Fibroblast of lung (primary cell): ENCODE results near the gene TWIST1. TPM values are rescaled to one million over a fixed set of nuclear protein-coding genes. Genes with fewer than 3 reads are reported as not detected.

ENCODE experiments used
- DNase-seq, 2 donors: peaks; one replicate each; pipeline versions ENCODE4 v3.0.0 to v3.0.0-alpha.2; 2010; ENCODE audit warnings: low read depth in 2 of 2
- H2AFZ ChIP-seq: 2 replicates; pipeline ENCODE4 v1.5.1; 2012; ENCODE audit warnings: low read length, control low read depth, inconsistent platforms
- H3K27ac ChIP-seq: 2 replicates; pipeline ENCODE4 v1.5.1; 2011; ENCODE audit warnings: low read length, control low read depth; ENCODE audit not compliant: insufficient read depth
- H3K27me3 ChIP-seq: 2 replicates; pipeline ENCODE4 v1.5.1; 2011; ENCODE audit warnings: mild to moderate bottlenecking, low read length; ENCODE audit not compliant: control insufficient read depth, insufficient read depth
- H3K36me3 ChIP-seq: 2 replicates; pipeline ENCODE4 v1.5.1; 2011; ENCODE audit warnings: low read length; ENCODE audit not compliant: control insufficient read depth, insufficient read depth
- H3K4me1 ChIP-seq: 2 replicates; pipeline ENCODE4 v1.5.1; 2011; ENCODE audit warnings: low read length; ENCODE audit not compliant: control insufficient read depth, insufficient read depth; ENCODE audit errors: extremely low read depth
- H3K4me2 ChIP-seq: 2 replicates; pipeline ENCODE4 v1.5.1; 2011; ENCODE audit warnings: low read length, control low read depth; ENCODE audit not compliant: insufficient read depth; ENCODE audit errors: extremely low read depth
- H3K4me3 ChIP-seq, 4 experiments: fragments of 200-600 bp in 1 of 4; sonication (generic) in 1 of 4; replicated peaks in 1 of 4; 2 replicates each; pipeline ENCODE4 v1.5.1; 2011 to 2016; ENCODE audit warnings: low read length in 4 of 4, low read depth in 3 of 4, mild to moderate bottlenecking in 3 of 4, control low read depth in 2 of 4, inconsistent platforms in 1 of 4, mixed read lengths in 1 of 4; ENCODE audit not compliant: insufficient read depth in 1 of 4; ENCODE audit errors: control extremely low read depth in 1 of 4
- H3K79me2 ChIP-seq: 2 replicates; pipeline ENCODE4 v1.5.1; 2012; ENCODE audit warnings: mild to moderate bottlenecking, low read length, inconsistent platforms; ENCODE audit not compliant: control insufficient read depth, insufficient read depth
- H3K9ac ChIP-seq: 2 replicates; pipeline ENCODE4 v1.5.1; 2011; ENCODE audit warnings: mild to moderate bottlenecking, low read length, control low read depth; ENCODE audit not compliant: insufficient read depth
- H3K9me3 ChIP-seq: 2 replicates; pipeline ENCODE4 v1.5.1; 2012; ENCODE audit warnings: low read depth, low read length; ENCODE audit not compliant: control insufficient read depth, insufficient read depth
- H4K20me1 ChIP-seq: 2 replicates; pipeline ENCODE4 v1.5.1; 2011; ENCODE audit warnings: low read length; ENCODE audit not compliant: control insufficient read depth, insufficient read depth; ENCODE audit errors: extremely low read depth
- CTCF ChIP-seq, 2 donors: IDR thresholded peaks in 1 of 2; conservative IDR thresholded peaks in 1 of 2; 1 replicate in 1 of 2; 2 replicates in 1 of 2; pipeline ENCODE4 v1.5.1; 2011 to 2012; ENCODE audit warnings: low read length in 2 of 2, control low read depth in 1 of 2, inconsistent platforms in 1 of 2, low read depth in 1 of 2, mild to moderate bottlenecking in 1 of 2
- EZH2 ChIP-seq: IDR thresholded peaks from 2 replicates; pipeline ENCODE4 v1.5.1; 2012; ENCODE audit warnings: low read length, control low read depth, mild to moderate bottlenecking; ENCODE audit errors: missing control alignments
- polyA plus RNA-seq, 2 donors: library from polyadenylated mRNA; depleted of rRNA in 1 of 2; stranded (reverse) in 1 of 2; unstranded in 1 of 2; fragments of >200 nt; gene quantifications; 2 replicates each; pipeline ENCODE4 v1.2.1, GENCODE V29; 2011 to 2012; ENCODE audit warnings: missing spikeins in 1 of 2
- total RNA-seq: library from RNA; depleted of rRNA; stranded (reverse); fragments of >200 nt; gene quantifications from 2 replicates; pipeline ENCODE4 v1.2.1, GENCODE V29; 2014

Gene TWIST1
- total and polyA plus RNA-seq, 2 donors (not counting 1 experiment from before 2014, with no cell fraction given) = 3.6 to 31.2 TPM

GRCh38 chr7:19145434-19146115 is 28.1 kb upstream of the TWIST1 start:
- no peaks in the 10 kb centered on the region for H3K4me1 ChIP-seq
- no peak for DNase-seq
- H3K27me3 ChIP-seq = peaks cover 25% of the 10 kb centered on the region
- no peak overlapping the region for H3K27ac ChIP-seq
- no peak overlapping the region for H3K9ac ChIP-seq
- H3K4me2 ChIP-seq = no peak overlapping the region
- H3K4me3 ChIP-seq = no peak overlapping the region
- no peaks in the 10 kb centered on the region for H3K79me2 ChIP-seq
- no peaks in the 10 kb centered on the region for H3K36me3 ChIP-seq
- no peak overlapping the region for H2AFZ ChIP-seq
- no peaks in the 10 kb centered on the region for H3K9me3 ChIP-seq
- no peaks in the 10 kb centered on the region for H4K20me1 ChIP-seq
- TF ChIP-seq CTCF (conservative IDR thresholded peaks at IDR 0.05 in 1 of 2, IDR thresholded peaks at IDR 0.05 in 1 of 2; ENCODE audit: low read depth in 1 of 2, low read length in 2 of 2) (no peak), EZH2 (no peak)

- H2AFZ ChIP-seq = no peak within 1 kb of the TSS
- no peak for DNase-seq
- H3K4me2 ChIP-seq = no peak within 1 kb of the TSS
Observed at GRCh38 chr7:19144661-19145433, 27.4 kb upstream of the TWIST1 start, which contains the start of gene FERD3L. Gene FERD3L (minus strand): TSS chr7:19145421. CDS start chr7:19145362, 59 bp downstream.

More at GRCh38 chr7:19144661-19145433, 27.4 kb upstream of the TWIST1 start, which contains the start of gene FERD3L:
- H3K9ac ChIP-seq = no peak within 1 kb of the TSS
- H3K79me2 ChIP-seq = no peaks in the 10 kb centered on the region
- no peaks in the 10 kb centered on the region for H4K20me1 ChIP-seq
- no peaks in the 10 kb centered on the region for H3K4me1 ChIP-seq
- TF ChIP-seq CTCF (conservative IDR thresholded peaks at IDR 0.05 in 1 of 2, IDR thresholded peaks at IDR 0.05 in 1 of 2; ENCODE audit: low read depth in 1 of 2, low read length in 2 of 2) (no peak), EZH2 (peak; percentile 60)
- peaks cover 25% of the 10 kb centered on the region for H3K27me3 ChIP-seq
- H3K9me3 ChIP-seq = no peaks in the 10 kb centered on the region
- H3K36me3 ChIP-seq = no peaks in the 10 kb centered on the region
- peak within 1 kb of the TSS in 1 of 4 experiments; percentile 14 for H3K4me3 ChIP-seq
- no peak within 1 kb of the TSS for H3K27ac ChIP-seq
